ENCODE measurements around the gene LDLRAD2.

DNA sequence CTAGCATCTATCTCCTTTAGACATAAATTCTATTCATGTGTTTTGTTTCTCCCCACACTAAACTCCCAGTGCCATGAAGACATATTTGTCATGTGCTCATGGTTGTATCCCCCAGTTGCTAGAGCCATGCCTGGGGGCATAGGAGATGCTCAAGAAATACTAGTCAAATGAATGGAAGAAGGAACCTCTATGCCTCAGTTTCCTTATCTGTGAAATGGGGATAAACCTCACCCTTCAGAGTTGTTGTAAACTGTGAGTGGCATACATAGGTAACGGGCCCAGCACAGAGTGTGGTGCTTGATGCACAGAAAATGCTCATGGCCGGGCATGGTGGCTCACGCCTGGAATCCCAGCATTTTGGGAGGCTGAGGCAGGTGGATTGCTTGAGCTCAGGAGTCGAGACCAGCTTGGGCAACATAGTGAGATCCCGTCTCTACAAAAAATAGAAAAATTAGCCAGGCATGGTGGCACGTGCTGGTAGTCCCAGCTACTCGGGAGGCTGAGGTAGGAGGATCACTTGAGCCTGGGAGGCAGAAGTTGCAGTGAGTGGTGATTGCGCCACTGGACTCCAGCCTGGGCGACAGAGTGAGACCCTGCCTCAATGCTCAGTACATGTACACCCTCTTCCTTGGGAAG, 8.7 kb downstream of the LDLRAD2 start:
- TF ChIP-seq, protein P1, sequence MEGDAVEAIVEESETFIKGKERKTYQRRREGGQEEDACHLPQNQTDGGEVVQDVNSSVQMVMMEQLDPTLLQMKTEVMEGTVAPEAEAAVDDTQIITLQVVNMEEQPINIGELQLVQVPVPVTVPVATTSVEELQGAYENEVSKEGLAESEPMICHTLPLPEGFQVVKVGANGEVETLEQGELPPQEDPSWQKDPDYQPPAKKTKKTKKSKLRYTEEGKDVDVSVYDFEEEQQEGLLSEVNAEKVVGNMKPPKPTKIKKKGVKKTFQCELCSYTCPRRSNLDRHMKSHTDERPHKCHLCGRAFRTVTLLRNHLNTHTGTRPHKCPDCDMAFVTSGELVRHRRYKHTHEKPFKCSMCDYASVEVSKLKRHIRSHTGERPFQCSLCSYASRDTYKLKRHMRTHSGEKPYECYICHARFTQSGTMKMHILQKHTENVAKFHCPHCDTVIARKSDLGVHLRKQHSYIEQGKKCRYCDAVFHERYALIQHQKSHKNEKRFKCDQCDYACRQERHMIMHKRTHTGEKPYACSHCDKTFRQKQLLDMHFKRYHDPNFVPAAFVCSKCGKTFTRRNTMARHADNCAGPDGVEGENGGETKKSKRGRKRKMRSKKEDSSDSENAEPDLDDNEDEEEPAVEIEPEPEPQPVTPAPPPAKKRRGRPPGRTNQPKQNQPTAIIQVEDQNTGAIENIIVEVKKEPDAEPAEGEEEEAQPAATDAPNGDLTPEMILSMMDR (conservative IDR thresholded peaks at IDR 0.05; ENCODE audit: low read length): no peak
- TF ChIP-seq EZH2phosphoT487 (IDR thresholded peaks at IDR 0.05; ENCODE audit: borderline replicate concordance): no peak

All from Loucy (cell line).